GM04503 (cell line): ENCODE data around the gene OR4C6.

Experiments used
- DNase-seq: peaks from one replicate; pipeline ENCODE4 v3.0.0-alpha.2; 2012; ENCODE audit warnings: low read depth

OR4C6 gene

DNA sequence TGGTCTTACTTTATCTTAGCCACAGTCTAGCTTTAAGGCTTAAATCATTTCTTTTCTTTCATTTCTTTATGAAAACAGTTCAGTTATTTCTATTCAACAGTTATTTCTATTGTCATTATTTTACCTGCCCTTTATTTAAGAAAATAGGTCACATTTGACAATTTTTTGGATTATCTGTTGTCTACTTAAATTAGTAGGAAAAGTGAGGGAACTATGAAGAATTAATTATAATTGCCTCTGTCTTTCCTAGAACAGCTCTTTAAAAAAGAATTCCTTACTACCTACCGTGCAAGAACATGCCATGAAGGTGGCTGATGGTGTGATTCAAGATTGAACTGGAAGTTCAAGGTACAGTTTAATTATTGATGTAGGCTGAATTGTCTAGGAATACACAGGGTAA lies at the start of gene OR4C6:
TSS of gene OR4C6 (plus strand) at position 301 of the 400 bp plus-strand sequence. CDS start 2,966 bp downstream, outside the sequence.
- no peak for DNase-seq

DNA sequence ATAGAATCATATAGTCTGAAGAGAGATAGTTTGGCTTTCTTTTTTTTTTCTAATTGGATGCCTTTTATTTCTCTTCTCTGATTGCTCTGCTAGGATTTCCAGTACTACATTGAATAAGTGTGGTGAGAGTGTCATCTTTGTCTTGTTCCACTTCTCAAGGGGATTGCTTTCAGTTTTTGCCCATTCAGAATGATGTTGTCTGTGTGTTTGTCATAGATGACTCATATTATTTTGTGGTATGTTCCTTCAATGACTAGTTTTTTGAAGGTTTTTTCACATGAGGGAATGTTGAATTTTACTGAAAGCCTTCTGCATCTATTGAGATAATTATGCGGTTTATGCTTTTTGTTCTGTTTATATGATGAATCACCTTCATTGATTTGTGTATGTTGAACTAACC lies 37.5 kb upstream of the OR4C6 start:
- DNase-seq, result no peak

DNA sequence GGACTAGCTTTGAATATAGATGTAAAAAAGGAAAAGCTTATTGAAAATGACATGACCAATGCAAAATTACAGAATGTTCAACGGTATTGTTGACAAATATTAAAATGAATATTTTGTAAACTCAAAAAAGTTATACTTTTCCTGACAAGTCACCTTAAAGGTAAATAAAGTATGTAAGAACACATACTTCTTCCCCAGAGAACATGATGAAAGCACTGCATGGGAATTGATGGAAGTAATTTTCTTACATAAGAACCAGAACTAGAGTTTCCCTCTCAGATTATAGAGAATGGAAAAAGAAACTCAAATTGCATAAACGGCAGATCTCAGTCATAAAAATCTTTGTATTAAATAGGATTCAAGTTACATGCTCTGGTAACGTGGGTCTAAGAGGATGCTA lies 27.2 kb upstream of the OR4C6 start, which contains the start of gene OR4P4:
TSS of gene OR4P4 (plus strand) at position 301 of the 400 bp plus-strand sequence.
- DNase-seq, result no peak

DNA sequence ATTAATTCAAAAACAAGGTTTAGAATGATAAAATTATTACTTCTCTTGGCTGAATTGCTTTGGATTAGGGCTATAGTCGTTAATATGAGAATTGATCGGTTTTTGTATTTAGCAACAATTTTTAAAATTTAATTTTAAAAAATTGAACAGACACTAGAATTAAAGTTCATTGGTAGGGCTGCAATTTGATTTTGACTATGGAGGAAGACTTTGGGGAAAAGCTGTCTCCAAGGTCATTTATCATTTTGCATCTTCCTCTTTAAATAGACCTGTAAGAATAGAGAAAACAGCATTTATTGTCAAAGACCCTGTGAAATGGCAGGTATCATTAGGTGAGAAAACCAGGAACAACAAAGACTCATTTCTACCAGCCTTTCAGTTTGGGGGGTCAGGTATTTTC lies 14.0 kb upstream of the OR4C6 start, which contains the start of gene OR4S2:
TSS of gene OR4S2 (plus strand) at position 301 of the 400 bp plus-strand sequence. CDS start 2,577 bp downstream, outside the sequence.
- DNase-seq, result no peak

DNA sequence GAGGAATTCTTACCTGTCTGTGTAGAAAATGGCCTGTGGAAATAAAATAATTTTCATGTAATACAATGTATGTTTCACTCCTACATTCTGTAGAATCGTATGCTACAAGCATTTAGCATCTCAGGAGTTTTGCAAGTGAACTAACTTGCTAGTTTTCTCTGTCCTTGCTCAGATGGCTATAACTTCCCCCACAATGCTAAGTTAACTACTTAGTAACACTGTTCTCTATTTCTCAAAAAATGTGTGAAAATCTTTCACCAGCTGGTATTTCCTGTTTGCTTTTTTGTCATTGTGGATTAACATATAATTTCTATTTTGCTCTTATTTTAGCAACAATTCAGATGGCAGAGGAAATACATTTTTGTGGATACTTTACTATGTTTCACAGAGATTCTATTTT lies 9.4 kb upstream of the OR4C6 start:
- no peak for DNase-seq

DNA sequence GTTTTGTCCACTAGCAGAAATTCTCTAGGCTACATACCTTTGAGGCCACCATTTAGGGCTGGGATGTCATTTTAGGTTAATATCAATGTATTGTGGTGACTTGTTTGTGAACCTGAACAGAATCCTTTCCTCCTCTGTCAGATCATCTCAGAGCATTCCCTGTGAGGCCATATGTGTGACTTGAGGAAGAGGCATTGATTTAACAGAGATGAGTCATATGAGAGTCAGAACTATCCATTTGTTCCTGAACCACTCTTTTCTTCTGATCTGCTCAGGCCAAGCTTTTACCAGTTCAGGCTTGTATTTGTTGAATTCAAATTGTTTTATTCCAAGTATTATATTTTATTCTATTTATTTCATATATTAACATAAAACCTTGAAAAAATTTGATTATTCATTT lies 6.9 kb upstream of the OR4C6 start:
- no peak for DNase-seq

DNA sequence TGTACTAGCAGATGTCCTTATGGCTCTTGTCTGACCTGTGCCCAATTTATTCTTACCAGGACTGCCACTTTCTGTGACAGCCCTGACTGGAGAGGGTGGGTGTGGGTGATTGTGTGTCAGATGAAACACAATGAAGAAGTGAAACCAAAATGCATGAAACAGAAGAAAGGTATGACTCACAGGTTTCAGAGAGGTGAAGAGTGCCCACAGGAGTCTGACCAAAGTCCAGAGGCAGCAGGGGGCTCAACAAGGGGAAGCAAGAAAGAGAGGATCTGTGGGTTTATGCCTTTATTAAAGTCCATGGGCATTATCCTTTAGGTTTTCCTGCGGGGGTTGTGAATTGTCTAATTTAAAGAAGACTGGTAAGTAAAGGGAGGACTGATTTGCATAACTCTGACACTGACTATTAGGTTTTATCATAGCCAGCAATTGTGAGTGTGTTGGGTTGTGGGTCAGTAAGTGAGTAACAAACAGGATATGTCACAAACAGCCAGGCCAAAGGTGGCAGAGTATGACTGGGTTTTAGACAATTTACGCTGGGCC lies 3.9 kb upstream of the OR4C6 start:
- no peak for DNase-seq

DNA sequence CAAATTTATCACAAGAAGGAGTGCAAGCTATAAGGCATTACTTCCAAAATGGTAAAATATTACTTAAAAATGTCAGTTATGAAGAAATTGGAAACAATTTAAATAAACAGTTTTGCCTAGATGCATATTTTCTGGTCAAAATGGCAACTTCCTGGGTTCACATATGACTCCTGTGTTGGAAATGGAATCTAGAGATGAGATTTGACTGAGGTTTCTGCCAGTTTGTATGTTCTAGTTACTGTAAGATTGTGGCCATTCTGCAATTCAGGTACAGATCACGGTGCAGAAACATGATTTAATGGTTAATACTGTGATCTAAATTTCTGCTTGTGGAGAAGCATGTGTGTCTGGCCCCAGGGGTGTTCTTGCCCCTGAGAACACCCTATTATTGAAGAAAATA lies 3.4 kb upstream of the OR4C6 start:
- DNase-seq, result no peak

DNA sequence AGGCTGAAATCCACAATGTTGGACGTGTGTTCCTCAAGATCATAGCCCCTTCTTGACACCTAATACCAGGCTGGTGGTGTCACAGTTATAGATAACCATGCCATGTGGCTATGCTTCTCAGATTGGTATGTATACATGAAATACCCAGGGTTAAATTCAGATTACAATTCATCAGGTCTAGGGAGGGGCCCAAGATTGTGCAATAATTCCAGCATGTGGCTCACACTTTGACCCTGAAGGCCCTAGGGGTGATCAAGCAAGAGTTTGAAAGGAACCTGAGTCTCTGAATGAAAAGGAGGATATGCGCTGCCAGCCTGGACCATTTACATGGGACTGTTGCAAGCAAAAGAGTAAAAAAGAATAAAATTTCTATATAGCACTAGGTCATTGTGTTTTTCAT lies 7.4 kb downstream of the OR4C6 start:
- DNase-seq, result no peak

DNA sequence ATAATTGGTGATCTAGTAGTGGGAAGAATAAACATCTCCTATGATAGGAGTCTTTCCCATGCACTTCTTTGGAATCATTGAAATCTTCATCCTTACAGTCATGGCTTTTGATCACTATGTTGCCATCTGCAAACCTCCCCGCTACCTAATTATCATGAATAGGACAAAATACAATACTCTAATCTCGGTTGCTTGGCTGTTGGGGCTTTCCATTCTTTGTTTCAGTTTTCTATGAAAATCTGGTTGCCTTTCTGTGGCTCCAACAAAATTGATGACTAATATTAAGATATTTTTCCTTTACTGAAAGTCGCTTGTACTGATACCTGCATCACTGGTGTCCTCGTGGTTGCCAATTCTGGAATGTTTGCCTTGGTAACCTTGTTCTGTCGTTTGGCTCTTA lies 11.9 kb downstream of the OR4C6 start:
- no peak for DNase-seq

DNA sequence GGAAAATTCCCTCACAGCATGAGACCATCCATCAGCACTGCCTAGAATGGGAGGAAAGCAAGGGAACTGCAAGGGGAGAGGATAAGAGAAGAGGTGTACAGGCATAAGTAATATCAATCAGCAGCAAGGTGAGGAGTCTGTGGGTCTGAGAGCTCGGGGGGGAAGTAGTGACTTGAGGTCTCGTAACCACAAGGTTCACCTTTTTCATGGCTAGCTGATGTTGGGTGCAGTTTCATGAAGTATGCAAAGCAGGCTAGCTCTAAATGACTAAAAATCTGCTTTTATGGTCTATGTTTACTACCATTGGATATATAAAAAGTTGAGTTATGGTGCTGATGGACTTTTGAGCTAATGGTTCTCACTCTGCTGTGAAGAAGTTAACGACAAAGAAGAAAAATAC lies 35.8 kb downstream of the OR4C6 start:
- no peak for DNase-seq

DNA sequence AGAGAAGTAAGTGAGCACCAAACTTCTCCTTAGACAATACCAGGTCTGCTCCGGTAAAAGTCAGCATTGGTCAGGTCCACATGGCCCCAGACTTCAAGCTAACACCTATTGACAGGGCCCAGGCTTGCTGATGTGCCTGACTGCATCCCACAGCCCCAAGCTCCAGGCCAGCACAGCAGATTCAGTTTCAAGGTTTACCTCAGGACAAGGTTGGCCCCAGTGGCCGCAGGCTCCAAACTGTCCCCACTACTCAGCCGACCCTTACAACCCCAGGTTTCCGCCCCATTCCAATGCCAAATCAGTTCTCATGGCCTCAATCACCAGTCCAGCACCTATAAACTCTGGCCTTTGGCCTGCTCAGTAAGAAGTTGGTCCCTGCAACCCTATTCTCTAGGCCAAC lies 39.4 kb downstream of the OR4C6 start:
- DNase-seq, result no peak

DNA sequence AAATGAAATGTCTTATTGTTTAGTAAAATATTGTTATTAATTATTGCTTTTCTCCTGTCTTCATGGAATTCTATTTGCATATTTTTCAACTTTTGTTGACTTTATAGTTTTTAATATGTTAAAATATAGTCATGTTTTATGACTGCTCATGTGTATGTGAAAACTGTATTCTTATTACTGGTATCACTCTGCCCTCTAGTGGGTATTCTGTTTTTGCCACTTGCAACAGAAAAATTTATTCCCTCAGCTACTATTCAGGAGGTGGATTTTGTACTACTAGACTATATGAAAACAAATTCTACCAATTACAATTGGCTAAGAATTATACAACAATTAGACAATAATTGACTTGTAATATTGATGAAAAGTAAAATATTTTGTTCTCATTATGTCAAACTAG lies 45.0 kb downstream of the OR4C6 start:
- no peak for DNase-seq

DNA sequence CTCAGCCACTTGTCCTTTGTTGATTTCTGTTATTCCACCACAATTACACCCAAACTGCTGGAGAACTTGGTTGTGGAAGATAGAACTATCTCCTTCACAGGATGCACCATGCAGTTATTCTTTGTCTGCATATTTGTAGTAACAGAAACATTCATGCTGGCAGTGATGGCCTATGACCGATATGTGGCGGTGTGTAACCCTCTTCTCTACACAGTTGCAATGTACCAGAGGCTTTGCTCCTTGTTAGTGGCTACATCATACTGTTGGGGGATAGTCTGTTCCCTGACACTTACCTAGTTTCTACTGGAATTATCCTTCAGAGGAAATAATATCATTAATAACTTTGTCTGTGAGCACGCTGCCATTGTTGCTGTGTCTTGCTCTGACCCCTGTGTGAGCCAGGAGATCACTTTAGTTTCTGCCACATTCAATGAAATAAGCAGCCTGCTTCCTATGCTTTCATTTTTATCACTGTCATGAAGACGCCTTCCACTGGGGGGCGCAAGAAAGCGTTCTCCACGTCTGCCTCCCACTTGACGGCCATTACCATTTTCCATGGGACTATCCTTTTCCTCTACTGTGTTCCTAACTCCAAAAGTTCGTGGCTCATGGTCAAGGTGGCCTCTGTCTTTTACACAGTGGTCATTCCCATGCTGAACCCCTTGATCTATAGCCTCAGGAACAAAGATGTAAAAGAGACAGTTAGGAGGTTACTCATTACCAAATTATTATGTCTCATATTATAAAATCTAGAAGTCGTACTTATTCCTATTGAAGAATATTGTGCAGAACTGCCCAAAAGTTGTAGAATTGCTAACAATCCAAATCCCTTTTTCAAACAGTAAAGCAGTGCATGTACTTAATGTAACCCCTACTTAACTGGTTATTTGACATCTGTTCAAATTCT lies 53.2 kb downstream of the OR4C6 start:
- no peak for DNase-seq
